SKM-1 treated with dmso at 0.1 percent for 144 hours (cell line): ENCODE results near the gene PSMB9.
"Not testable (repeated sequence)": the region's sequence is repeated elsewhere in the genome, so short reads cannot be mapped to it uniquely, and the experiment has no call there.

Experiments used
- DNase-seq: peaks from one replicate; lab custom pipeline; 2025; ENCODE audit not compliant: unreplicated experiment; lab: John Stamatoyannopoulos, UW

PSMB9 gene

DNA sequence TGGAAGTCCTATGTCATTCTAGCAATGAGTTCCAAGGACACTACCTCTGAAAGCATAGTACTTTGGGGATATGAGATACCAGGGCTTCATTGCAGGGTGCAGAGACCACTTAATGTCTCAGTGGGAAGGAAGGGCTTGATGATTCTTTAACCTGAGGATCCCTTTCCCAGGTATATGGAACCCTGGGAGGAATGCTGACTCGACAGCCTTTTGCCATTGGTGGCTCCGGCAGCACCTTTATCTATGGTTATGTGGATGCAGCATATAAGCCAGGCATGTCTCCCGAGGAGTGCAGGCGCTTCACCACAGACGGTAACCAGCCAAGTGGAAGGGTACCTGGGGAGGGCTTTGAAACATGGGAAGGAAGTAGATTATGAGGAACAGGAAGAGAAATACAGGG, 4.2 kb downstream of the PSMB9 start:
- no peak for DNase-seq

DNA sequence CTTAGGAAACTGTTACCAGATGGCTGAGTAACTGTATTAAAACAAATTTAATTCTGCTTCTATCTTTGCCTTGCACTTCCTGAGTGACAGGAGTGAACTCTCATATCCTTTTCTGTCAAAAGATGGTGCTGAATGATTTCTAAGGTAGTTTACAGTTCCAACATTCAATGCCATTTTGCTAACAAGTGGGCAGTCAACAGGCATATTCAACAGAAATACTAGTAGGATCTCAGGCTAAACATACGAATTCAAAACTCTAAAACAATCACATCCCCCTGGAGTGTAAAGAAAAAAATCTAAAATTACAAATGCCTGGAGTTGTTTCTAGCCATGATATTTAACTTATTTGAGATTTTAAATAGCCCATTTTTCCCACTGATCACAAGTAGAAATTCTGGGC, 6.7 kb downstream of the PSMB9 start:
- DNase-seq = no peak

DNA sequence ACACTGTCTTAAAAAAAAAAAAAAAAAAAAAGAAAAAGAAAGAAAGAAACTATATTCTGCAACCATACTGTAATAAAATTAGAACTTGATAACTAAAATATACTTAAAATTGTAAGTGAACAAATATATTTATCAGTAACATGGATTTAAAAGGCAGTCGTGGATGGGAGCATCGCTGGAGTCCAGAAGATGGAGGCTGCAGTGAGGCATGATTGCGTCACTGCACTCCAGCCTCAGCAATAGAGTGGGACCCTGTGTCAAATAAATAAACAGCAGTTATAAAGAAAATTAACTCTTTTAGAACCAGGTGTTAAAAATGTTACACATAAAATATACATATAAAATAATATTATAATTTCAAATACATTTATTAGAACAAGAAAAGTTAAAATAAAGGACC, 8.7 kb downstream of the PSMB9 start:
- DNase-seq = no peak

DNA sequence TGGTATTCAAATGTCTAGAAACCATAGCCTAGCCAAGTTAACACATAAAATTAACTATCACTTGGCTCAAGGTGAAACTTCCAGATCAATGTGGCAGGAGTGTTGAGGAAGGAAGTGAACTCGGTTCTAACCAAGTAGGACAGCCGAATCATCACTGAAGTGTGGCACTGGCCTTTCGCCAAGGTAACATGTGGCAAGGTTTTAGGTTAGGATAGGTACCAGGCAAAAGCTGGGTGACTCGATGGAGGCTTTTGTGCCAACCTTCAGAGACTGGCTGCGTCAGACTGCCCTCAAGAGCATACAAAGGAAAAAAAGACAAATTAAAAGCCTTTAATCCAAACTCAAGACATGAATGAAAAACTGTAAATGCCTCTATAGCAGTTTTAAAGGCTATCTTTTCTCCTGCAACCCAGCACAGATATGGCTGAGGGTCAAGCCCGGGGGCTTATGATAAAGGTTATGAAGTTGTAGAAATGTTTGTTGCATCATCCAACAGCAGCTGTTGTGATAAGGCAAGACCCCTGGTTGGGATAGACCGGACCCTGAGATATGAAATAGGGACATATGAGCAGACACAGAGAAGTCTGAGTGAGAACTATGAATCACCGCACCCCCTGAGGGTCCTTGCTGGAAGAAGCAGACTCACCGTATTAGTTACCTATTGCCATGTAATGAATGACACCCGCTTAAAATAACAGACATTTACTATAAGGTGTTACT, 11.9 kb downstream of the PSMB9 start:
- no peak for DNase-seq

DNA sequence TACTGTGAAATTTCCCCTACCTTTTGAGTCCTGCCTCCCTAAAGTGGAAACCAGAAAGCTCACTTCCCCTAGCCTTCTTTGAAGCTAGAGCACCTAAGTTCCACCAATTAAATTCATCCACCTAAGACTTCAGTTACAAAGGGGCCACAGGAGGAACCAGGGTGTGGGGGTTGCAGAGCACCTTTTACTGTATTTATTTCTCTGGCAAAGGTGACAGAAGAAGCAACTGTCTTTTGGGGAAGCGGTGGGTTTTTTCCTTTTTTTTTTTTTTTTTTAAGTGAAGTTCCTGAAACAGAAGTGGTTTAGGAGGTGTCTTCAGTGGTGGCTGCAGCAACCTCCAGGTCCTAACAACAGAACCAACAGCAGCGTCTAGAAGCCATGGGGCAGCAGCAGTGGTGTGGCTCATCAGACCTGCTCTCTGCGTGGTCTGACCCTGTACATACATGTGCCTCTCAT, 13.1 kb downstream of the PSMB9 start:
- DNase-seq = peak; percentile 60

DNA sequence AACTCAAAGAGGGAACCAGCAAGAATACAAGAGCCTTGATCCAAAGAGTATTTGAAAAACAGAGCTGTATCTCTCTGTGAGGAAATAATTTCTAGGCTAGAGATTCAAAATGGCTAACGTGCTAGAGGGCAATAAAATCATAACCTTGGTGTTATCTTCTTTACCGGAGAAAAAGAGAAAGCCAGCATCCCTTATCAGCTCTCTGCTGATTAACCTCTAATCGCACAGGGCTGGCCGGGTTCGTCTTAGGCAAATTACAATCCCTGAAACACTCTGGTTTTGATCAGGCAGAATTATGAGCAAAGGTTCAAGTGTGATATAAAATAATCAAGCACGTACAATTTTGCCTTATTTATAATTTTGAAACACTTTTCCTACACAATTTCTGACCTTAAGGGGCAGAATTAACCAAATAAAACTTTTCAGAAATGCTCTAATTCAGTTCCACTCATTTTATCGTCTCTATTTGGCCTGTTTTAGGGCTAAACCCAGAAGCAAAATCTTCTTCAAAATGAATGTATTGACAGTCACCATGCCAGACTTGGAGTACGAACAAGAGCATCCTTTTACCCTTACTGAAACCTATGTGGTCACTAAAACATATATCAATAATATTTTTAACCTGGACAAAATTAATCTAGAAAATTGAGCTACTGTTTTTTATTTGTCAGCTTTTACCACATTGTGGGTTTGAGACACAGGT, 13.7 kb downstream of the PSMB9 start:
- DNase-seq = no peak

DNA sequence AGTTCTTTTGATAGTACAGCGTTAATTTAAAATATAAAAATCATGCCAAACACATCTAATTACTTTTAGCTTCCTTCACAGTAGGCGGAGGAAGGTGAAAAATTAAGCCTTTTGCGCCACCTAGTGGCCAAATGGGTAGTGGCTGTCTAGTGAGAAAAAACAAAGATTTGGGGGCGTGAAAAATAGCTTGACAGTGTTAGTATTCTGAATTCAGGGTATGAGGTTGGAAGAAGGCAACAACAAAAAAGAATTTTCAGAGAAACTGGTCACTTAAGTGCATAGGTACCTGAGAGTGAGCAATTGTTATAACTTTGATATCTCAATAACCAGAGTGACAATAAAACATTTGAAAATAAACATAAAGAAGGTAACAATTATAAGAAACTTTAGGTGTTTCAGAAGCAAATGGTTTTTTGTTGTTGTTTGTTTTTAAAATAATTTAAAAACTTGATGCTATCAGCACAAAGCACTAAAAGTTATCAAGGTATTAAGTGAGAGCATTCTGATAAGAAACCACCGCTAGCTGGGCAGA, 14.3 kb downstream of the PSMB9 start:
- DNase-seq = peak; percentile 50

DNA sequence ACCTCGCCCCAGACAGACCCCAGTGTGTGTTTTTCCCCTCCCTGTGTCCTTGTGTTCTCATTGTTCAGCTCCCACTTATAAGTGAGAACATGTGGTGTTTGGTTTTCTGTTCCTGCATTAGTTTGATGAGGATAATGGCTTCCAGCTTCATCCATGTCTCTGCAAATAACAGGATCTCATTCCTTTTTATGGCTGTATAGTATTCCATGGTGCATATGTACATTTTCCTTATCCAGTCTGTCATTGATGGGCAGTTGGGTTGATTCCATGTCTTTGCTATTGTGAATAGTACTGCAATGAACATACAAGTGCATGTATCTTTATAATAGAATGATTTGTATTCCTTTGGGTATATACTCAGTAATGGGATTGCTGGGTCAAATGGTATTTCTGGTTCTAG, 20.0 kb downstream of the PSMB9 start:
- DNase-seq = not testable (repeated sequence)

DNA sequence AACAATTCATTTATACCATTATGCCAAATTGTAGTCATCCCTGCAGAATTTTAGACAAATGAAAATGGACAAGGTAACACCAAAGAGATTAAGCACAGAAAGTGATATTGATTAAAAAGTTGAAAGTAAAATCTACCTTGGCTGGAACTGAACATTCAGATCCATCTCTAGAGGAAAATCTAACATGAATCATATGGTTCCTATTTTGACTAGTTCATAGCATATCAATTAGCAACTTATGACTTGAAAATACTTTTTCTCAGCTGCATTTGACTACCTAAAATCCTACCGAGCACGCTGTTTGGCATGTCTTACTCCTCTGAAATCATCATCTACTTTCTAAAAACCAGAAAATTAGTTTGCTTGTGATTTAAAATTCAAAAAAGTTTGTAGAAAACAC, 22.6 kb downstream of the PSMB9 start:
- DNase-seq = no peak

DNA sequence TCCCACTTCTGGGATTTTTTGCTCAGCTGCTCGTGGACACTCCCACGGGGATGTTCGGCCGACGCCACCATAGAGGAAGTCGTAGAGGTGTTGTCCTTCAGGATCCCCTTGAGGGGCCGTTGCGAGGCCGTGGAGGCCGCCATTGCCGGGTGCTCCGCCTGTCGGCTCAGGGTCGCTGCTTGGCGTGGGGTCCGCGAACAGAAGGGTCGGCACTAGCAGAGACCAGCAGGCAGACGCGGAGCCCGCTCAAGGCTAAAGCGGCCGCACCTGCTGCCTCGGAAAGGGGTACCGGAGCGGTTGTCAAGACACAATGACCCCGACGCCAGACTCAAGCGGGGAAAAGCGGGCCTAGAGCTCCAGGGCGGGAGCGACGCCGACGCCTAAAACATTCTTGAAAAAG, 25.7 kb downstream of the PSMB9 start:
- no peak for DNase-seq

DNA sequence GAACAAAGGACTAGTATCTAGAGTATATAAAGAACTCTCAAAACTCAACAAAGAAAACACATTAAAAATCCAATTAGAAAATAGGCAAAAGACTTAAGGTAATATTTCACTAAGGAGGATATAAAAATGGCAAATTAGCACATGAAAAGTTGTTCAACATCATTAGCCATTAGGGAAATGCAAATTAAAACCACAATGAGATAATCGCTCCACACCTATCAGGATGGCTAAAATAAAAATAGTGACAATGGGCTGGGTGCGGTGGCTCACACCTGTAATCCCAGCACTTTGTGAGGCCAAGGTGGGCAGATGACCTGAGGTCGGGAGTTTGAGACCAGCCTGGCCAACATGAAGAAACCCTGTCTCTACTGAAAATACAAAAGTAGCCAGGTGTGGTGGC, 27.0 kb downstream of the PSMB9 start:
- DNase-seq = not testable (repeated sequence)

DNA sequence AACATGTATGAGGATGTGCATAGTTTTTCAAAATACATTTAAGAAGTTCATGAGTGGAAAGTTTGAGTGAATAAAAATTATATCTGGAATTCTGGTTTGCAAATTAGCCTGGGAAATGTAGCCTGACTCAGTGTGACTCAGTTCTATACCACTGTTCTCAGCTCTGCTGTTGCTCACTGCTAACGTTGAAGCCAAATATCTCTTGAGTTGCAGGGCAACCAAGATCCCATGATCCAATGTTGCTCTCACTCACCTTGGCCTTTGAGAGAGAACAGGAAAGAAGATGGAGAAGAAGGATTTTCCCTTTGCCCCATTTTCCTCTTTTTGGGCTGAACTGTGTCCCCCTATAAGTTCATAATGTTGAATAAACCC, 28.9 kb downstream of the PSMB9 start:
- no peak for DNase-seq

DNA sequence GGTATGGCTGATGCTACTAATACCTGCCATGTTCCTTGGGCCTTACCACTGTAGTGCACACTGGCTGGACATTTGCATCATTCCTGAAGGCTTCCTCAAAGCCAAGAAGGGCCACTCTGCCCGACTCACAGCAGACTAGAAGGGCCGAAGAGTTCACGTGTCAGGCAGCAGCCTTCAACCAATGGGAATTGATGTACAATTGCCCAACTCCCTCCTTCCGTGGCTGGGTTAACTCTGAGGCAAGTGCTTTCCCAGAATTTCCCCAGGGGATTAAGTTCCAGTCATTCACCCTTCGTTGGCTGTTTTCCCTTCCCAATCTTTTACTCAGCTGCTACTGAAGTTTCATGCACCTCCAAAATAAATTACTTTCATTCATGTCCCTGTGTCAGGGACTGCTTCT, 29.8 kb downstream of the PSMB9 start:
- peak; percentile 19 for DNase-seq

DNA sequence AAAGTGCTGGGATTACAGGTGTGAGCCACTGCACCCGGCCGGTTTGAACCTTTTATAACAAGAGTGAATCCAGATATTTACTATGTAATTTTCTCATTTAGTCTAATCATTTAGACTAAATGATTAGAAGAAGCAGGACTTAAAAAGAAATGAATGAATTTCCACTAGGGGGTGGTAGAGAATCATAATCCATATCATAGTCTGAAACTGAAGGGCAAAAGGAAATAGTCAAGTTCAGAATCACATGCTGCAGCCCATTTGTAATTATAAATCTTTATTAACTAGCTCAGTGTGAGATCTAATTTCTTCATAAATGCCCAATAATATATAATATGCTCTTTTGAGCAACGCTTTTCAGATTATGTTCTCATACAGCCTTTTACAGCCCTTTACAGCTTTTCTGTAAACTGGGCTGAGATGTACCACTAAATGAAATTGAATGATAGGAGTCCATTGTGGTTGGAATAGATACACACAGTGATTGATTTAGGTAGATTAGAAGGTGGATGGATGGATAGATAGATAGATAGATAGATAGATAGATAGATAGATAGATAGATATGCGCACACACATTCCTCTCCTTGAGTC, 31.8 kb downstream of the PSMB9 start:
- peak; percentile 64 for DNase-seq

DNA sequence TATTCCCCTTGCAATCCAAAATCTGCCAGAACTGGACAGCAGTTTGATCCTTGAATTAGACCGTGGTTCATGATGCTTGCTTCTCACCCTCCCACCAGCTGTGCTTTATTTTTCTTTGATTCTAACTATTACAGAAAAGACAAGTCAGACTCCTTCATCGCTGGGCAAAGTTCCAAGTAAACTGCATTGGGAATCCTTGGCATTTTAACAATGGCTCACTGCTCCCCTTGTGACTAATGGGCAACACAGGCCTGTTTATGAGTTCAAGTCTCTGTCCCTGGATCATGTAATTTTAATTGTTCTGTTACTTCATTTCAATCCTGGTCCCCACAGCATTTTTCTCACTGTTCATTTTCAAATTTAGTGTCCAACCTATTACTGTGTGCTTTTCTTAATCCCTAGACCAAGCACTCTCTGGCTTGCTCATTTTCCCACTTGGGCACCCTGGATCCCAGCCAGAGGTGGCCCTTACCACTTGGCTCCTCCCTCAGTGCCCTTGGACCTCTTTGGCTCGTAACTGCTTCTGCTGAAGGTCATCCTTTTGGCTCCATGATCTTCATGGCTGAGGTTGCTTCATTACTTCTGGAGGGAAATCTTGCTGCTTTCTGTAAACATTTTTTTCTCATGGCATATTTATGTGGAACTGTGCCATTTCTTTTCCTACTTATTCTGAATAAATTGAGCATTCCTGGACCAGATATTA, 32.8 kb downstream of the PSMB9 start:
- no peak for DNase-seq

DNA sequence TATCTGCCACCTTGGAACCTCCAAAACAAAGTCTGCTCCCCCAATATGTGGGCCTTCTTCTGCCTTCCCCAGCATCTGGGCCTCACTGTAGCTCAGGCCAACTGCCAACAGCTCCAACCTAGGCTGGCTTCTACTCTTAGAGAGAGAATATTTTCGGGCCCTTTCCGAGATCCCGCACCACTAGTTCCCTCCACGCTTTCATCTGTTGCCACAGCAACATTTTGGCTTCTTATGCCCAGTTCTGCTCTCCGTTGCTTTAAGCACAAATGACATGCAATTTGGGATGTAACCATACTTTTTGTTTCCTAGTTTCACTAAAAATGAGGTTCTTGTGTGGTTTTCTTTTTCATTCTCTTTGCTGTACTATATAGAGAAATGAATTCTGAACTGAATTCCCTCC, 33.6 kb downstream of the PSMB9 start:
- DNase-seq = no peak

DNA sequence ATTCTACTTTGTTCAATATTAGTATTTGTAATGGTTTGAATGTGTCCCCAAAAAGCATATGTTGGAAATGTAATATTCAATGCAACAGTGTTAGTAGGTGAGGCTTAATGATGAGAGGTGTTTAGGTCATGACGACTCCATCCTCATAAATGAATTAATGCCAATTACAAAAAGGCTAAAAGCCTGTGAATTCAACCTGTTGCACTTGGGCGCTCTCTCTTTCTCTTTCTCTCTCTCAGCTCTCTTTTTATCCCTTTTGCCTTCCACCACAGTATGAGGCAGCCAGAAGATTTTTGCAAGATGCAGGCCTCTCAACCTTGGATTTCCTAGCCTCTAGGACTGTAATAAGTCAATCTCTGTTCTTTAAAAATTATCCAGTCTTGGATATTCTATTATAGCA, 34.6 kb downstream of the PSMB9 start:
- DNase-seq = no peak

DNA sequence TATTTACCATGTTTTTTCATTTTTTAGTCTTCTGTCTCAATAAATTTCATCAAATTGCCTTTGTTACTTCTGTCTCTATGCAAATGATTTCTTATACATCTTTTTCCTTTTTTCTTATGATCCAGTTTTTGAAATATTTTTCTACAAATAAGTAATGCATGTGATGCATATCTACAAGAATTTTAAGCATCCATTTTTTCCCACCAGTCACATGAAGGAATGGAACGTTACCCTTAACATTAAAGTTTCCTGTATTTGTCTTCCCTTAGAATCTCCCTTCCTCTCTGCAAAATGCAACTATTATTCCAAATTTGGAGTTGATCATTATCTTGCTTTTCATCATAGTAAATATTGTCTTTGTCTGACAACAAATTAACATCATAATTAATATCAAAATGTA, 35.5 kb downstream of the PSMB9 start:
- no peak for DNase-seq

DNA sequence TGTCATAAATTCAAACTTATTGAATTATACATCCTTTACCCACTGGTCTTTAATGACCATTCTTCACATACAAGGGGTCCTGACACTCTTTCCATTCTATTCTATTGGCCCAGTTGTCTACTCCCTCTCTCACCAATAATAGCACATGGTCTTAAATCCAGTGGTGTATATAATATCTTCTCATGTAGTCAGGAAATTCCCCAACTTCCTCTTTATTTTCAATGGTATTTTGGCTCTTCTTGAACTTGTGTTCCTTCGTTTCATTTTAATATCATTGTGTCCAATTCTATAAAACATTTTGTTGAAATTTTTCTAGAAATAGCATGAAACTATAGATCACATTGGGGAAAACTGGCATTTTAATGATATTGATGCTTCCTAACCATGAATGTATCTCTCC, 36.8 kb downstream of the PSMB9 start:
- no peak for DNase-seq

DNA sequence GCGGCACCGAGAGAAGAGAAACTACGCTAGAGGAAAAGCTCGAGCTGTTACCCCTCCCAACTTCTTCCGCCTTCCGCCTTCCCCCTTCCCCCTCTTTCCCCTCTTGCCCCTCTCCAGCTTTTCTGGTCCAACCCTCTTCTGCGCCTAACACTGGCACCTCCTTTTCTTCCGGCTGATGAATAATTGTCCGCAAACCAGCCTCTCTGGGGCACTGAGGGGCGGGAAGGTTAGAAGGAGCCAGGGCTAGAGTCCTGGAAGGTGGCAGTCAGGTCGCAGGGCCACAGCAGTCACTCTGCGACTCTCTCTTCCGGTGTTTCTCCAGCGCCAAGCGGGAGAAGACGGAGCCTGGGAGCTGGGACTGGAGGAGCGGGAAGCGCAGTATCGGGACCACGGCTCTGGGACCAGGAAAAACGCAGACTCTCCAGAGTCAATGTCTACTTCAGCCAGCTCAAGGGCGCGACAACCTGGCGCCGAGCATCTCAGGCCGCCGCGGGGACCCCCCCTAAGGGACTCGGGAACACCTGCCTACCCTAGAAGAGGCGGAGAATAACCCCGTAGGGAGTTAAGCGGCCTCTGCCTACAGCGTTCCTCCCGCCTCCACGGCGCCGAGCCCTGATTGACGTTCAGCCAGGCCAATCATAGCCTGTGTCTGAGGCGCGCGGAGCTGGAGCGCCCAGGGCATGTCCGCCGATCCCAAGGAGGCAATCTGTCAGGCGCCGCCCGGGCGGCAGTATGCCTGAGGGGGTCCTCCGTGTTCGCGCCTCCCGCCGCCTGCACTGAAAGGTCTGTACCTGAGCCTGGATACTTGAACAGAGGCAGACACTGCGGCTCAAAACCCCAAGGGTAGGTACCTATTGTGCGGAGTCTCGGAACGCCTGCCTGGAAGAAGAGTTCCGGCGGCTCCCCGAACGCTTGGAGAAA, 40.4 kb downstream of the PSMB9 start:
- peak; percentile 80 for DNase-seq

DNA sequence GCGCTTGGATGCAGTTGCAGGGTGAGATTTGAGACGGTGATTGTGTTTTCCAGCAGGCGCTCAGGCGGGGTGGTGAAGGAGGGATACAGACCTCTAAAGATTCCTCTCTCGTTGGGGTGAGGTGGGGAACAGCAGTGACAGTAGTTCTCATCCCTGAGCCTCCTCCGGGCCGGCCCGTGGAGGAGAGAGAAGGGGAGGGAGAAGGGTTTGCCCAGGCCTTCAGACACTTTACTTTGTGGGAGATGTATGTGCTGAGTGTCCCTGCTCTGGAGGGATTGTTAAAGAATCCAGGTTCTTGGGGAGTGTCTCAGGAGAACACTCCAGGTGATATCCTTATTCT, 41.0 kb downstream of the PSMB9 start:
- no peak for DNase-seq
